Panc1 (cell line): ENCODE data around the gene PIEZO1.

Source experiments
- CTCF ChIP-seq: fragments of 450-650 bp; IDR thresholded peaks from 2 replicates; pipeline ENCODE4 v1.5.1; 2017; ENCODE audit warnings: mild to moderate bottlenecking
- POLR2AphosphoS5 ChIP-seq: IDR thresholded peaks from 2 replicates; pipeline ENCODE4 v1.6.1; 2012; ENCODE audit warnings: mild to moderate bottlenecking, low read depth, low read length, moderate library complexity

DNA sequence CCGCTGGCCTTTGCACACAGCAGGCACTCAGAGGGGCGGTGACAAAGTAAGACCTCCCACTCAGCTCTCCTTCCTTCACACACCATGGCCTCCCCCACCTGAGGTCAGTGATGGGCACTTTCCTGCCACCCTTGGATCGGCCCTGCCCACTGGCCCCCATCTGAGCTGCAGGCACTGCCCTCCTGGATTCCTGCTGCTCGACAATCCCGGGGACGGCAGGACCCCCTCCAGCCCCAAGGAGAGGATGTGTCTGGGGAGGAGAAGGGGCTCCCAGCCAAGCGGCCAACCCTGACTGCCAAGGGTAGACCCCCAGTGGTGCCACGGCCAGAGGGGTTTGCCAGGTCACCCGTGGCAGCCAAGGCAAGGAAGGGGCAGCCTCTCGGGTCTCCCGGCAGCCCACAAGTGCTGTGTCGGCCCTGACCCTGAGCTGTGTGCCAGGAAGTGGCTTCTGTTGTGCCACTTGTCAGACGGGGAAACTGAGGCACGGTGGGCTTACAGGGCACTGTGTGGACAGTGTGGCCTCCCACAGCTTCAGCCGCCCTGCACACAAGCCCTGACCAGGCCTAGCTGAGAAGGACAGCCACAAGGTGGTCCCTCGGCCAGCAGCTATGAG is 22.7 kb downstream of the PIEZO1 start:
- TF ChIP-seq CTCF (no peak), POLR2AphosphoS5 (no peak)
